ENCODE results near the gene C1orf21.

Gene C1orf21

GRCh38 chr1:184416946-184417345 lies 30.1 kb downstream of the C1orf21 start:
- no peak for DNase-seq

- peak; percentile 33 for DNase-seq
Observed at GRCh38 chr1:184417916-184418315, 31.1 kb downstream of the C1orf21 start.

GRCh38 chr1:184418652-184419349 lies 32.0 kb downstream of the C1orf21 start:
- DNase-seq = no peak

DNA sequence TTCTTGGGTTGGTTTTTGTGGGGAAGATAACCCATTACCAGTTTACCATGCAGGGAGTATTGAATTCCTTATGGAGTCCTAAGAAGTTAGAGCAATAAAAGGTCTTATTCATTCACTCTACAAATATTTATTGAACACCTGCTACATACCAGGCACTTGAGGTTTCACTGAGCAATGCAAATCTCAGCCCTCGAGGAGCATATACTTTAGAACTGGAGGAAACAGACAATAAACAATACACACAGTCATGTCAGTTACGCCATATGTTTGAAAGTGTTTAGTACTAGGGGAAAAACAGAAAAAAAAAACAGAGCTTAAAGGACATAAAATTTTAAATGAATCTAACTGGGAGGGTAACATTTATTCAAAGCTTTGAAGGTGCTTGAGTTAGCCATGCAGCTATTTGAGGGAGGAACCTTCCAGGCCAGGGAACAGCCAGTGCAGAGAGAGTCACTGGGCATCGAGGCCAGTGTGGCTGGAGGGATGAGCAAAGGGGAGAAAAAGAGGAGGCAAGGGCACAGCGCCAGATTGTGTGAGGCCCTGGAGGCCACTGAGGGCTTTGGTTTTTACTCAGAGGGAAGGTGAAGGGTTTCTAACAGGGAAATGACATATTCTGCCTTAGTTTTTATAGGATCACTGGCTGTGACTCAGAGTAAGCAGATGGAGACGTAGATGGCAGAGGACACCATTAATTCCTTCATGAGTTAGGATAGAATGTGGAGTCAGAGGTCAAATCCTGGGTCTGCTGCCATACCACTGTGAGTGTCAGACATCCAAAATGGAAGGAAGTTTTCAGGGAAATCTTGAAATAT lies 32.7 kb downstream of the C1orf21 start:
- peak; percentile 10 for DNase-seq

DNA sequence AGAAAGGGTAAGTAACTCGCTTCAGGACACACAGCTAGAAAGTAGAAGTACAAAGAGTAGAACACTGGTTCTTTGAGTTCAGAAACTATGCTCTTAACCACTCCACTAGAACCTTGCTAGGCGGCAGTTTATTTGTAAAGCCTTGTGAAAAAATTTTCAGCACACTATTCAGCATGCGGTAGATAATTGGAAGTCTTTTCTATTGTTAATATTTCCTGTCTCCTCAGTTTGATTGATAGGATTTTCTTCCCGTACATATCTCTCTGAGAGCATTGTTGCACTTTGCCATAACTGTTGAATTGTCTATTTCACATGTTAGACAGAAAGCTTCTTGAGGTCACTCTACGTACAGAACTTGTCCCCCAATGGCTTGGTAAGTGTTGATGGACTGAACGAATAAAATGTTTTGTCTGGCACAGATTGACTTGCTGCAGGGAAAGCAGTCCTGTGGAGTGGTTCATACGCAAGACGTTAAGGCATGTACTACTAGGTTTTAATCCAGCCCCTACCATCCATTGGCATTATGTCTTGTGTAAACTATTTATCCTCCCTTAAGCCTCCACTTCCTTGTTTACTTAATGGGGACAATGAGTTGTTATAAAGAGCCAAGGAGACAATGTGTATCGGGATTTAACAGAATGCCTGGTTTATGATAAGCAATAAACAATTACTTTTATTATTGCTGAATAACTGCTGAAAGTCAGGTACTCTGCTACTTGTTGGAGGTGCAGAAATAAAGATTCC lies 35.8 kb downstream of the C1orf21 start:
- no peak for DNase-seq

GRCh38 chr1:184423649-184424048 lies 36.8 kb downstream of the C1orf21 start:
- no peak for DNase-seq

DNA sequence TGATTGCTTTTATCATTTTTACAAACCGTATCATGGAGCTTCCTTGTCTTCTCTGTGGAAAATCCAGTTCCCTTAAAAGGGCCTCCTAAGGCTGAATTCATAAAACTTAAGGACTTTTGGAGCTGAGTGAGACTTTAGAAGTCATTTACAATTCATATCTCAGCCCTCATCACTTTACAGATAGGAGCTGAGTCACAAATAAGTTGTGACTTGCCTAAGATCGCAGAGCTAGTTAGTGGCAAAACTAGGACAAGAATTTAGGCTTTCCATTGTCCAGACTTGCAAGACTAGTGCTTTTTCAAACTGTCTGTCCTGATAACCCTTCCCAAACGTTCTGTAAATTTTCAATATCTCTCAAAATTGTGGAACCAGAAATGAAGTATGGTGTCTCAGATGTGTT lies 37.3 kb downstream of the C1orf21 start:
- no peak for DNase-seq

DNA sequence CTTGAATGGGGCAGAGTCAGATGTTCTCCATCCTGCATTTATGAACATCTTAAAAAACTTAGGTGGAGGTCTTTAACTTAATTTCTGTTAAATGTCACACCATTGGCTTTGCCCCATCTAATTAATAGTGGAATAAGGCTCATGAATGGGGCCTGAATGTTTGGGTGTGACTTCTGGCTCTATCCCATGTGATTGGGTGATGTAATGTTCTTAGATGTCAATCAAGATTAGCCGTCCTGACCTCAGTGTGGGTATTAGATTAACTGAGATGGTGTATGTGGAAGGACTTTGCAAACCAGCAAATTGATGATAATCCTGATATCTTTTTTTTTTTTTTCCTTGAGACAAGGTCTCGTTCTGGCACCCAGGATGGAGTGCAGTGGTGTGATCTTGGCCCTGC lies 38.1 kb downstream of the C1orf21 start:
- DNase-seq = no peak

DNA sequence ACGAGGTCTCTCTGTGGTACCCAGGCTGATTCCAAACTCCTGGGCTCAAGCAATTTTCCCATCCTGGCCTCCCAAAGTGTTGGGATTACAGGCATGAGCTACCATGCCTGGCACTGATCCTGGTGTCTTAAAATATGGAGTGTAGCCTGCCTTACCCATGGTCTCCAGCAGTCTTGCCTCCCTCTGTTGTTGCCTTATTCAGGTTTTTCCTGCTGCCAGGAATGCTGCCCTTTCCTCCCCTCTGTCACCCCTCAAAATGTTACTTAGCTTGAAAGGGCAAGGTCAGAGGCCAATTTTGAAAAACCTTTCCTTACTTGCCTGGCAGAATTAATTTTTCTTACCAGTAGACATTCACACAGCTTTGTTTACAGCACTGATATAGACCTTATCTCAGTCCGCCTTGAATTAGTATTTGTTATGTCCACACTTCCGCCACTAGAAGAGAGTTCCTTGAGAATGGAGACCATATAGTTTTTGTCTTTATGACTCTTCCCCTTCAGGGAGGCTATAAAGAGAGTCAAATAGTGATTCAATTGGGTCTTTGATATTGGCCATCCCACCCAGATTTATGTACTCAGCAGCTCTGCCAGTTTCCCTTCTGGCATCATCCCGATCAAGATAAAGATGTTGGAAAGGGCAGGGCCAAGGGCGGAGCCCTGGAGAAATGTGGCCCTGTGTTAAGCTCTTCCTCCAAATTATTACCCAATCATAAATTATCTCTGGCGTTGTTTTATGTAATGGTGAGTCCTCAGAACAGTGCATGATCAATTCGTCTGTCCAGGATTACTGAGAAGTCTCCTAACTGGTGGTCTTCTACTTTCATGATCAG lies 38.8 kb downstream of the C1orf21 start:
- no peak for DNase-seq

DNA sequence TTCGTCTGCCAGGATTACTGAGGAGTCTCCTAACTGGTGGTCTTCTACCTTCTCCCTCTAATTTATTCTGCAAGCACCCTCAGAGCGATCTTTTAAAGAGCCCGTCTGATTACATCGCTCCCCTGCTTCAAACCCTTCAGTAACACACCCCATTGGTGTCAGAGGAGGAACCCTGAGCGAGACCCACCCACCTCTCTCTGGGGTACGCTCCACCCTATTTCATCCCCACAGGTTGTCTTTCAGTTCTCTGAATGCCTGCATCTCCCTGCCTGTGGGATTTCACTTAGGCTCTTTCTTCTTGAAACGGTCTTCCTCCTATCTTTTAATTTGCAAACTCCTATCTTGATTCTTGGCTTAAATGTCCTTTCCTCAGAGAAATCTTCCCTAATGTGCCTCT lies 39.4 kb downstream of the C1orf21 start:
- DNase-seq = no peak

DNA sequence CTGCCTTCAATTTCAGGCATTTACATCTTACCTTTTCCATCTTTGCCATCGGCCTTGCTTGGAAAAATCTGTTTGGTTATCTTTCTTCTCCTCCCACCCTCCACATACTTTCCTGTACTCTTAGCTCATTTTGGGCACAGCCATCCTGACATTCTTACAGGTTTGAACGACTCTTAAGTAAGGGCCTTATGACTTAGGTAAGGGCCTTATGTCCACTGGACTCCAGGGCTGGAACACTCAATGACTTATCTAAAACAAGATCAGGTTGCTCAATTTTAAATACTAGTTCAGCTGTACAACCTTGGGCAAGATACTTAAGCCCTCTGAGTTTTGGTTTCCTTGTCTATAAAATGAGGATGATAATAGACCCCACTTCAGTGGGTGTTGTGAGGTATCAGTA lies 40.9 kb downstream of the C1orf21 start:
- DNase-seq = no peak

DNA sequence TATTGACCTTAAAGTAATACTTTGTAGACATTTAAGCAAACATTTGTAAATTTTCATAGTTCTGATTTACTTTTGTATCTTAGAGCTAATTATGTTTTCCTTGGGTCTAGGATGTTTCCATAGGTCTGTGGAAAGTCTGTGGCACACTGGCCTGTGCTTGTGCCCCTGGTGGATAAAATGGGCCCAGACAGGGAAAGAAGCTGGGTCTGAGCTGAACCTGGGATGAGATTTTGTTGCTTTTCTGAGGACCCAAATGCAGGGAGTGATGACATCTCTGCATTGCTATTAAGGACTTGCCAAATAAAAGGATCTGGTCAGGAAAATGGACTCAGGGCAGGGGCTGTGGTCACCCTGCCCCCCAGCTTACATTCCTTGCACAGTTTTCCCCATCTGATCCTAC lies 41.8 kb downstream of the C1orf21 start:
- peak; percentile 10 for DNase-seq

DNA sequence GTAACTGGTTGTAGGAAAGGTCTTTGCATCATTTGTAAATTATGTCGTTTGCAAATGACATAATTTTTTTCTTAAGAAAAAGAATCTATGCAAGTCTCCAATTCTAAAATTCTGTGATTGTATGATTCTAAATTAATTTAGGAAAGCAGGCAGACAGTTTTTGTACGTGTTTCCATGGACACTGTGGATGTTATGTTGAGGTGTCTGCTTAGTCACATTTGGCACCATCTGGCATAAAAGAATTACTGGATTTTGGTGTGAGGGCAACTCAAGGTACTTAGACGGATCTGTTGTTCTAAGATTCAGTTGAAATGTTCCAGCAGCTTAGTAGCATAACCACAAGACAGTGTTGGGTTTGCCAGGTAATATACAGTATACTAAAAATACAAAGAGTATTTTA lies 42.5 kb downstream of the C1orf21 start:
- no peak for DNase-seq

- no peak for DNase-seq
Observed at GRCh38 chr1:184433956-184434502, 47.2 kb downstream of the C1orf21 start.

DNA sequence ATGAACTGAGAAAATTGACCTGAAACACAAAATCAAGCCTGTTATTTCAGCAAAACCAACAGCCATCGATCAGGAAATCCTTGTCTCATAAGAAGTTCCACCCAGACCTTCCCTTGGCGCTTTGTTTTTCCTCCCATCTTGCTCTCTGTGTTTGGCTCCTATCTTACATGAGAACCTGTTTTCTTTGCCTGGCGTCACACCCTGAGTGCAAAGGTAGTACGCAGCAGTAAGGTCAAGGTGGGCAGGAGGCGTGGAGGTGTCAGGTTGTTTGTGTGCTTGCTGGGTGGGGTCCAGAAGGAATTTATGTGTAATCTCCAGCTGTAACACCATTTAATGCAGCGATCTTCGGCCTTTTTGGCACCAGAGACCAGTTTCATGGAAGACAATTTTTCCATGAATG lies 50.5 kb downstream of the C1orf21 start:
- DNase-seq = no peak

GRCh38 chr1:184438363-184438762 lies 51.5 kb downstream of the C1orf21 start:
- no peak for DNase-seq

DNA sequence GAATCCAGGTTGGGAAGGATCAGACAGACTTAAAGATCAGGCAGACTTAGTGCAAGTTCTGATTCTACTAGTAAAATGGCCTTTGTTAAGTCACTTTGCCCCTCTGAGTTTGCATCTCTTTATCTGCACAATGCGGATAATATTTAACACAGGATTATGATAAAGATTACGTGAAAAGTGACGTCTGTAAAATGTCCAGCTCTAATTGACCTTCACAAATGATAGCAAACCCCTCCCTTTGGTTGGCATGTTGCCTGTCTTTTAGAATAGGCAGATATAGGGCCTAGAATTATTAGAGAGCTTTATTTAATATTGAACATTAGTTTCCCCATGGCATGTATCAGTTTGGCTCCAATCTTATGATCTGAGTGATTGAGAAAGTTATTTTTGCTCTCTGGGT lies 55.4 kb downstream of the C1orf21 start:
- no peak for DNase-seq

- DNase-seq = no peak
Observed at GRCh38 chr1:184443201-184443600, 56.4 kb downstream of the C1orf21 start.

- no peak for DNase-seq
Observed at GRCh38 chr1:184443624-184444023, 56.8 kb downstream of the C1orf21 start.

GRCh38 chr1:184445997-184446396 lies 59.2 kb downstream of the C1orf21 start:
- DNase-seq = no peak

DNA sequence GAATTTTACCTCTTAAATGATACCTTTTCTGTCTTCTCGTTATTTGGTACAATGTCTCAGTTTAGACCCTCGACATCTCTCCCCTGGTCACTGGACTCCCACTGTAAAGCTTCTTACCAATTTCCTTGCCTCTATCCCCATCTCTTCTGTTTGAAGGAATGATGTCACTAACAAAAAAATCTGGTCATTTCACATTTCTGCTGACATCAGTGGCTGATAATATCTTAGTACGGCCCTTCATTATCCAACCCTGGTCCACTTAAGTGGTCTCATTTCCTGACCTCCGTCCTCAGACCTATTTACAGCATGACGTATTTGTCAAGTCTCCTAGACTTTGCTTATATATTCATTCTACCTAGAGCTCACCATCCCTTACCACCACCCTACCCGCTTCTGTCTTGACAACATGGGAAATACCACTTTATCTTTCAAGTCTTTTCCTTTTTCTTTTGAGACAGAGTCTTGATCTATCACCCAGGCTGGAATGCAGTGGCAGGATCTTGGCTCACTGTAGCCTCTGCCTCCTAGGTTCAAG lies 60.9 kb downstream of the C1orf21 start:
- DNase-seq = no peak

DNA sequence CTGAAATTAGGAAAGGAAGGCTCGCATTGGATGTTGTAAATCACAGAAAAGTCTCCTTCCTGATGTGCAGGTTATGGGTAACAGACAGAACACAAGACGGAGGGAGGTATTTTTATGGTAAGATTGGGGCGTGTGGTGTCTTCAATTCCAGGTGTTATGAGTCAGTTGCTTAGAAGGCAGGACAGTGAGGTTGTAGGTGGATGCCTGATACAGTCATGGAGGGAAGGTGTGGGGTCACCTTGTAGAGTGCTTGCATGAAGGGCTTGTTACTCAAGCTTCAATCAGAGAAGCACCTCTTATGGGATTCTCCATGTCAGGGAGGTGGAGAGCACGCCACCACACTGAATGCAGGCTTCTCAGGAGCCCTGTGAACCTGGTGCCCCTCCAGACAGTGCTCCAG lies 63.1 kb downstream of the C1orf21 start:
- DNase-seq = no peak

Measured in fibroblast of skin of abdomen (primary cell).